HFFc6 (cell line): ENCODE results near the gene RABGAP1L. TPM values are rescaled to one million over a fixed set of nuclear protein-coding genes. Genes with fewer than 3 reads are reported as not detected.
A peak's percentile ranks its signal among the peaks of the same experiment; 100 is the strongest.

ENCODE experiments used
- DNase-seq: peaks from one replicate; pipeline ENCODE4 v3.0.0-alpha.2; 2018
- H3K27ac Mint-ChIP-seq: 2 replicates; pipeline ENCODE4 v1.8.0; 2020; ENCODE audit warnings: mild to moderate bottlenecking, mixed read lengths
- H3K27me3 Mint-ChIP-seq: 2 replicates; pipeline ENCODE4 v1.8.0; 2021; ENCODE audit warnings: mild to moderate bottlenecking, moderate library complexity, mixed read lengths; ENCODE audit not compliant: insufficient read depth
- H3K36me3 Mint-ChIP-seq: 2 replicates; pipeline ENCODE4 v1.8.0; 2021; ENCODE audit warnings: low read depth, mixed read lengths
- H3K4me1 Mint-ChIP-seq: 2 replicates; pipeline ENCODE4 v1.8.0; 2020; ENCODE audit warnings: low read depth, mixed read lengths
- H3K4me3 Mint-ChIP-seq: 2 replicates; pipeline ENCODE4 v1.8.0; 2020; ENCODE audit warnings: mild to moderate bottlenecking, moderate library complexity, mixed read lengths
- H3K9me3 Mint-ChIP-seq: 2 replicates; pipeline ENCODE4 v1.8.0; 2020; ENCODE audit warnings: mild to moderate bottlenecking, mixed read lengths
- CTCF ChIP-seq: fragments of 200-600 bp; sonication (generic); IDR thresholded peaks from 2 replicates; pipeline ENCODE4 v1.5.0; 2021; ENCODE audit warnings: antibody characterized with exemption, mild to moderate bottlenecking
- total RNA-seq, 6 experiments: library from RNA; stranded (reverse); fragmentation: NEBNext Ultra II Directional; extraction: Animal tissue kit (Norgen Biotek cat#: 25700); gene quantifications; 2 replicates in 1 of 6; 3 replicates in 5 of 6; pipeline ENCODE4 v1.2.3, GENCODE V29; 2021

The RABGAP1L gene
- total RNA-seq, 6 experiments from 2014 or later = 14.5 to 16.9 (median 16.0) TPM

- Mint-ChIP-seq H3K9me3 (no peaks in the 10 kb centered on the region), H3K27ac (no peak overlapping the region; the same call in 1 of the 2 replicates), H3K27me3 (peaks cover 3% of the 10 kb centered on the region; the same call in 1 of the 2 replicates), H3K4me3 (peak overlapping the region; percentile 13; the same call in 1 of the 2 replicates), H3K4me1 (peaks cover 47% of the 10 kb centered on the region), H3K36me3 (no peaks in the 10 kb centered on the region)
- DNase-seq = peak; percentile 45
- TF ChIP-seq CTCF = no peak
Measured at GRCh38 chr1:174742805-174743653, 583.7 kb downstream of the RABGAP1L start.

GRCh38 chr1:174743654-174744561 is 584.6 kb downstream of the RABGAP1L start:
- no peak overlapping the region for H3K4me3 Mint-ChIP-seq
- no peaks in the 10 kb centered on the region for H3K27me3 Mint-ChIP-seq
- H3K36me3 Mint-ChIP-seq = no peaks in the 10 kb centered on the region
- DNase-seq = peak; percentile 24
- H3K4me1 Mint-ChIP-seq = peaks cover 47% of the 10 kb centered on the region
- no peak overlapping the region for H3K27ac Mint-ChIP-seq
- no peaks in the 10 kb centered on the region for H3K9me3 Mint-ChIP-seq
- peak; percentile 91 for TF ChIP-seq CTCF

GRCh38 chr1:174744886-174745285 is 585.6 kb downstream of the RABGAP1L start:
- no peak overlapping the region for H3K4me3 Mint-ChIP-seq
- peaks cover 44% of the 10 kb centered on the region for H3K4me1 Mint-ChIP-seq
- no peak for TF ChIP-seq CTCF
- no peaks in the 10 kb centered on the region for H3K27me3 Mint-ChIP-seq
- H3K36me3 Mint-ChIP-seq = no peaks in the 10 kb centered on the region
- no peaks in the 10 kb centered on the region for H3K9me3 Mint-ChIP-seq
- H3K27ac Mint-ChIP-seq = no peak overlapping the region
- no peak for DNase-seq

- H3K36me3 Mint-ChIP-seq = no peaks in the 10 kb centered on the region
- H3K27ac Mint-ChIP-seq = no peak overlapping the region
- no peaks in the 10 kb centered on the region for H3K27me3 Mint-ChIP-seq
- no peak for DNase-seq
- no peaks in the 10 kb centered on the region for H3K9me3 Mint-ChIP-seq
- peaks cover 32% of the 10 kb centered on the region for H3K4me1 Mint-ChIP-seq
- H3K4me3 Mint-ChIP-seq = no peak overlapping the region
- TF ChIP-seq CTCF = no peak
Measured at GRCh38 chr1:174746024-174746808, 586.9 kb downstream of the RABGAP1L start.

GRCh38 chr1:174747613-174748012 is 588.3 kb downstream of the RABGAP1L start:
- H3K4me1 Mint-ChIP-seq = peaks cover 27% of the 10 kb centered on the region
- H3K9me3 Mint-ChIP-seq = no peaks in the 10 kb centered on the region
- TF ChIP-seq CTCF = peak; percentile 70
- H3K27ac Mint-ChIP-seq = no peak overlapping the region
- H3K4me3 Mint-ChIP-seq = no peak overlapping the region
- no peaks in the 10 kb centered on the region for H3K36me3 Mint-ChIP-seq
- no peaks in the 10 kb centered on the region for H3K27me3 Mint-ChIP-seq
- no peak for DNase-seq
